Cardiac muscle cell (in vitro differentiated cells and primary cell): Measurements from ENCODE around the gene SPHK1. TPM values are rescaled to one million over a fixed set of nuclear protein-coding genes. Genes with fewer than 3 reads are reported as not detected.

Experiments used
- DNase-seq, 2 donors: peaks; one replicate each; pipeline versions ENCODE4 v3.0.0 to v3.0.0-alpha.2; 2010 to 2017; ENCODE audit warnings: low read depth in 1 of 2, low spot score in 1 of 2
- H3K27ac ChIP-seq: fragments of 200-600 bp; sonication (generic); 2 replicates; pipeline ENCODE4 v1.5.1; 2016
- H3K27me3 ChIP-seq: fragments of 200-600 bp; sonication (generic); 2 replicates; pipeline ENCODE4 v1.6.0; 2016; ENCODE audit warnings: control low read depth
- H3K36me3 ChIP-seq: fragments of 200-600 bp; sonication (generic); 2 replicates; pipeline ENCODE4 v1.5.1; 2016; ENCODE audit warnings: control low read depth
- H3K4me1 ChIP-seq: fragments of 200-600 bp; sonication (generic); 2 replicates; pipeline ENCODE4 v1.8.1; 2017; ENCODE audit warnings: low read depth, mild to moderate bottlenecking, mixed run types
- H3K4me3 ChIP-seq: fragments of 200-600 bp; sonication (generic); 2 replicates; pipeline ENCODE4 v1.5.1; 2016; ENCODE audit warnings: mild to moderate bottlenecking
- H3K9me3 ChIP-seq: fragments of 200-600 bp; sonication (generic); 2 replicates; pipeline ENCODE4 v1.5.1; 2017; ENCODE audit warnings: low read depth, mild to moderate bottlenecking, control low read depth
- polyA plus RNA-seq: library from polyadenylated mRNA; unstranded; fragments of >200 nt; fragmentation: Nextera tagmentation; extraction: Ambion mirVana; gene quantifications from 2 replicates; pipeline ENCODE4 v1.2.1, GENCODE V29; 2016
- total RNA-seq: library from RNA; depleted of rRNA; stranded (reverse); fragments of >200 nt; gene quantifications from 2 replicates; pipeline ENCODE4 v1.2.3, GENCODE V29; 2016
- TF ChIP-seq, protein P1 (sequence below): IDR thresholded peaks from 2 replicates; pipeline ENCODE4 v1.5.1; 2012; ENCODE audit warnings: low read depth, mild to moderate bottlenecking, low read length

Gene SPHK1
- total and polyA plus RNA-seq, 2 experiments from 2014 or later = 14.3 to 24.3 TPM

- TF ChIP-seq, protein P1, sequence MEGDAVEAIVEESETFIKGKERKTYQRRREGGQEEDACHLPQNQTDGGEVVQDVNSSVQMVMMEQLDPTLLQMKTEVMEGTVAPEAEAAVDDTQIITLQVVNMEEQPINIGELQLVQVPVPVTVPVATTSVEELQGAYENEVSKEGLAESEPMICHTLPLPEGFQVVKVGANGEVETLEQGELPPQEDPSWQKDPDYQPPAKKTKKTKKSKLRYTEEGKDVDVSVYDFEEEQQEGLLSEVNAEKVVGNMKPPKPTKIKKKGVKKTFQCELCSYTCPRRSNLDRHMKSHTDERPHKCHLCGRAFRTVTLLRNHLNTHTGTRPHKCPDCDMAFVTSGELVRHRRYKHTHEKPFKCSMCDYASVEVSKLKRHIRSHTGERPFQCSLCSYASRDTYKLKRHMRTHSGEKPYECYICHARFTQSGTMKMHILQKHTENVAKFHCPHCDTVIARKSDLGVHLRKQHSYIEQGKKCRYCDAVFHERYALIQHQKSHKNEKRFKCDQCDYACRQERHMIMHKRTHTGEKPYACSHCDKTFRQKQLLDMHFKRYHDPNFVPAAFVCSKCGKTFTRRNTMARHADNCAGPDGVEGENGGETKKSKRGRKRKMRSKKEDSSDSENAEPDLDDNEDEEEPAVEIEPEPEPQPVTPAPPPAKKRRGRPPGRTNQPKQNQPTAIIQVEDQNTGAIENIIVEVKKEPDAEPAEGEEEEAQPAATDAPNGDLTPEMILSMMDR = no peak
- Histone ChIP-seq H3K36me3 (no peaks in the 10 kb centered on the region), H3K27ac (peak overlapping the region; percentile 27), H3K9me3 (no peaks in the 10 kb centered on the region), H3K27me3 (no peaks in the 10 kb centered on the region), H3K4me3 (no peak overlapping the region), H3K4me1 (peaks cover 13% of the 10 kb centered on the region)
- no peak for DNase-seq
Measured at GRCh38 chr17:76435751-76436150, 51.3 kb downstream of the SPHK1 start.

Other genes starting within 250 kb of the SPHK1 start
- gene FOXJ1, start 243.4 kb upstream of the SPHK1 start, total RNA-seq = 0.07 and 0.12 TPM in 2 replicates
- 0.18 TPM in 1 of 2 replicates, not detected in the other for gene FOXJ1, start 243.4 kb upstream of the SPHK1 start, polyA plus RNA-seq
- 11.4 and 15.0 TPM in 2 replicates for gene RNF157, start 144.1 kb upstream of the SPHK1 start, total RNA-seq
- 11.0 and 15.2 TPM in 2 replicates for gene RNF157, start 144.1 kb upstream of the SPHK1 start, polyA plus RNA-seq
- 13.5 and 23.2 TPM in 2 replicates for gene UBALD2, start 119.3 kb upstream of the SPHK1 start, total RNA-seq
- 13.2 and 19.6 TPM in 2 replicates for gene UBALD2, start 119.3 kb upstream of the SPHK1 start, polyA plus RNA-seq
- gene QRICH2, start 76.3 kb upstream of the SPHK1 start, total RNA-seq = 6.4 and 6.8 TPM in 2 replicates
- gene QRICH2, start 76.3 kb upstream of the SPHK1 start, polyA plus RNA-seq = 2.2 and 5.0 TPM in 2 replicates
- 59.5 and 63.5 TPM in 2 replicates for gene PRPSAP1, start 30.7 kb upstream of the SPHK1 start, total RNA-seq
- gene PRPSAP1, start 30.7 kb upstream of the SPHK1 start, polyA plus RNA-seq = 80.4 and 114 TPM in 2 replicates
- gene UBE2O, start 68.5 kb downstream of the SPHK1 start, total RNA-seq = 44.9 and 62.6 TPM in 2 replicates
- gene UBE2O, start 68.5 kb downstream of the SPHK1 start, polyA plus RNA-seq = 28.5 and 31.9 TPM in 2 replicates
- 0.28 and 0.33 TPM in 2 replicates for gene AANAT, start 83.0 kb downstream of the SPHK1 start, total RNA-seq
- 2.1 TPM in 1 of 2 replicates, not detected in the other for gene AANAT, start 83.0 kb downstream of the SPHK1 start, polyA plus RNA-seq
- 6.8 and 18.7 TPM in 2 replicates for gene RHBDF2, start 116.8 kb downstream of the SPHK1 start, total RNA-seq
- gene RHBDF2, start 116.8 kb downstream of the SPHK1 start, polyA plus RNA-seq = 8.7 and 9.5 TPM in 2 replicates
- gene CYGB, start 153.1 kb downstream of the SPHK1 start, total RNA-seq = 7.4 and 10.3 TPM in 2 replicates
- gene CYGB, start 153.1 kb downstream of the SPHK1 start, polyA plus RNA-seq = 3.5 and 11.9 TPM in 2 replicates
- gene PRCD, start 155.4 kb downstream of the SPHK1 start, total RNA-seq = 7.3 and 7.7 TPM in 2 replicates
- gene PRCD, start 155.4 kb downstream of the SPHK1 start, polyA plus RNA-seq = 13.3 and 14.4 TPM in 2 replicates
- gene ST6GALNAC2, start 201.3 kb downstream of the SPHK1 start, total RNA-seq = 0.11 and 1.0 TPM in 2 replicates
- 0.27 and 0.88 TPM in 2 replicates for gene ST6GALNAC2, start 201.3 kb downstream of the SPHK1 start, polyA plus RNA-seq